H1 (cell line): ENCODE results near the gene KIF5A. TPM values are rescaled to one million over a fixed set of nuclear protein-coding genes. Genes with fewer than 3 reads are reported as not detected.
A peak's percentile ranks its signal among the peaks of the same experiment; 100 is the strongest.

ENCODE experiments used
- CHD1 ChIP-seq: IDR thresholded peaks from 2 replicates; pipeline ENCODE4 v1.6.1; 2012; ENCODE audit warnings: low read depth, low read length, improper control_type of control experiment
- CHD7 ChIP-seq: fragments of 300-600 bp; sonication (generic); IDR thresholded peaks from 2 replicates; pipeline ENCODE4 v1.7.1; 2012; ENCODE audit warnings: low read length, moderate library complexity, mild to moderate bottlenecking, inconsistent platforms; ENCODE audit not compliant: insufficient replicate concordance
- CREB1 ChIP-seq: IDR thresholded peaks from 2 replicates; pipeline ENCODE4 v1.6.1; 2012; ENCODE audit warnings: inconsistent platforms
- E2F6 ChIP-seq: IDR thresholded peaks from 2 replicates; pipeline ENCODE4 v1.6.1; 2012; ENCODE audit warnings: inconsistent platforms
- EZH2 ChIP-seq: fragments of 200-600 bp; sonication (generic); IDR thresholded peaks from 2 replicates; pipeline ENCODE4 v1.7.1; 2012; ENCODE audit warnings: low read depth, mild to moderate bottlenecking, moderate library complexity, low read length, inconsistent platforms; ENCODE audit not compliant: severe bottlenecking
- GTF2F1 ChIP-seq: IDR thresholded peaks from 2 replicates; pipeline ENCODE4 v1.6.1; 2012; ENCODE audit warnings: low read depth, low read length, improper control_type of control experiment, borderline replicate concordance
- HDAC6 ChIP-seq: IDR thresholded peaks from one replicate; pipeline ENCODE4 v1.7.1; 2012; ENCODE audit warnings: low read depth, mild to moderate bottlenecking, inconsistent platforms, low read length, moderate library complexity
- KDM4A ChIP-seq: IDR thresholded peaks from one replicate; pipeline ENCODE4 v1.7.1; 2012; ENCODE audit warnings: low read depth, mild to moderate bottlenecking, moderate library complexity, low read length, inconsistent platforms; ENCODE audit not compliant: severe bottlenecking
- SIN3A ChIP-seq, 2 experiments: IDR thresholded peaks in 1 of 2; conservative IDR thresholded peaks in 1 of 2; 2 replicates each; pipeline ENCODE4 v1.6.1; 2011 to 2012; ENCODE audit warnings: low read length in 2 of 2, improper control_type of control experiment in 1 of 2, low read depth in 1 of 2, mild to moderate bottlenecking in 1 of 2
- polyA plus RNA-seq, 7 experiments: library from polyadenylated mRNA; depleted of rRNA in 3 of 7; stranded (reverse) in 5 of 7; unstranded in 2 of 7; fragments of >200 nt in 5 of 7; fragments of 200-250 nt in 2 of 7; gene quantifications; 1 replicate in 5 of 7; 2 replicates in 1 of 7; 4 replicates in 1 of 7; pipeline versions ENCODE4 v1.2.1 to v1.2.3, GENCODE V29; 2011 to 2013; ENCODE audit warnings: missing spikeins in 2 of 7, mixed read lengths in 2 of 7
- total RNA-seq: library from RNA; stranded (reverse); fragmentation: NEBNext Ultra II Directional; extraction: Animal tissue kit (Norgen Biotek cat#: 25700); gene quantifications from 2 replicates; pipeline ENCODE4 v1.2.1, GENCODE V29; 2021

KIF5A gene
- total and polyA plus RNA-seq, 2 of the 8 experiments (the other 6 are each of a cell fraction or from before 2014, with no cell fraction given) = 10.7 to 21.9 TPM

DNA sequence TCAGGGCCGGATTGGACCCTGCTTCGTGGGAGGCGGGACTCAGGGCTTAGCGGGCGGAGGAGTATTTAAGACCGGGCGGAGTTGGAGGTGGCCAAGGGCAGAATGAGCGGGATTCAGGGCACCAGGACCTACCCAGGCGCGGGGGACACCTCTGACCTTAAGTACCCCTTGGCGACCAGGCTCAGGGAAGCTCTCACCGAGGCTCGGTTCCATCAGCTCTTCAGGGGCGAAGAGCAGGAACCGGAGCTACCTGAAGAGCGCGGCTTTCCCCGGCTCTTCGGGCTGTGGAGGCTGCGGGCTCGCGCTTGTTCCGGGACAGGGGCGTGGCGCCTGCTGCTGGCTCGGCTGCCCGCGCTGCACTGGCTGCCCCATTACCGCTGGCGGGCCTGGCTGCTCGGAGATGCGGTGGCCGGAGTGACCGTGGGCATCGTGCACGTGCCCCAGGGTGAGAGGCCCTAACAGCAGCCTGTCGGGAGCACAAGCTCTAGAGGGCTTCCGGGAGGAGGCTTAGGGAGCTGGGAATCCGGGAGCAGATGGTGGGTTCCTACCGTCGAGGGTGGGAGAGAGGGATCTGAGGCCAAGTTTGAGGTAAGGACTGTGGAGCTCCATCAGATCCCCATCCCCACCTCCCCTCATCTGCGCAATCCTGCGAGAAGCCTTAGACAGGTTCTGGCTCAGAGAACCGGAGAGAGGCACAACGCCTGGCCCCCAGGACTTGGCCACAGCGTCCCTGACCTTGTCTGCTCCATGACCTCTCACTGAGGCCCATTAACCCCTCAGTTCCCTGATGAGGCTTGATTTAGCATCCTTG is 69.8 kb downstream of the KIF5A start (continued):
- TF ChIP-seq CHD7 (no peak), SIN3A (conservative IDR thresholded peaks at IDR 0.05 in 1 of 2, IDR thresholded peaks at IDR 0.05 in 1 of 2; ENCODE audit: low read depth in 1 of 2, low read length in 2 of 2) (no peak), CHD1 (no peak), GTF2F1 (no peak), EZH2 (peak; percentile 91), KDM4A (peak; percentile 50), E2F6 (peak; percentile 53), CREB1 (no peak), HDAC6 (no peak)
